Stimulated activated CD4-positive, alpha-beta T cell treated with anti-CD3 and anti-CD28 coated beads, Interleukin-15, amount 100 ng/mL, for 48 hours (primary cell): ENCODE results near the gene TEP1.
"Not testable (repeated sequence)": the region's sequence is repeated elsewhere in the genome, so short reads cannot be mapped to it uniquely, and the experiment has no call there.

ENCODE experiments used
- DNase-seq, 2 donors: peaks; one replicate each; pipeline ENCODE4 v3.0.0-alpha.2; 2020; ENCODE audit warnings: low read depth in 2 of 2

The TEP1 gene

GRCh38 chr14:20412876-20413743 is at the start of gene TEP1:
Gene TEP1, minus strand, starts transcription at chr14:20413501. Its CDS starts 5,062 bp downstream, at chr14:20408439.
- peak; percentile 48 to 65 for DNase-seq

- DNase-seq = peak; percentile 95 to 98
These were observed 48.2 kb upstream of the TEP1 start, which contains the start of gene PIP4P1 for GRCh38 chr14:20461225-20462141. Gene PIP4P1, minus strand, starts transcription at chr14:20461434. Its CDS starts 109 bp downstream, at chr14:20461325.

DNA sequence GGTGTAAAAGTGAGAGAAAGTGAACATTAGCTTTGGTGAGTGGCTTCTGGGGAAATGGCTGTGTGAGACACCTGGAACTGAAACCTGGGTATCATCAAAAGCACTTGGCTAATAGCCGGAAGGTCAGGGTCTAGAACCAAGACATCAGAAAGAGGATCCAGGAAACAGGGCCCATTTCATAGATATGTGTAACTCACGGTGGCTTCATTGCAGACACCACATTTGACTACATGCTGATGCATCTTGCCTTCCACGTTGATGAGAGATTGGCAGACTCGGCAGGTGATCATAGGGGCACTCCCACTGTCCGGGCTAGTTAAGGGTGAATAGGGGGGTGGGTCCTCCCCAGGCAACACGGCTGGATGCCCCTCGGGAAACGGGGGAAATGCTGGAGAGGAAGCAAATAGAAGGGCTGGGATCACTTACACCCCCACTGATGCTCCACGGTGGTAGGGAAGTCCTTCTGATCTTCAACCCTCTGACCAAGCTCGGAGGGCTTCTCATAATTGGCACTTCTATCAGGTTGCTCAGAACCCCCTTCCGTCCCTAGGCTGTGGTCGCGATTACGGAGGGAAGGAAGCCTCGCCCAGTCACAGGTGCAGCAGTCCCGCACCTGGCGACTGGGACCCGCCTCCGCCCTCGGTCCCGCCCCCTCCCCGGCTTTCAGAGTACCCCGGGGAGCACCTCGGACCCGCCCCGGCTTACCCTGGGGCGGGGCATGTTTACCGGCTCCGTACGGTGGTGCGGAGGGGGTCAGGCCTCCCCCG is 47.3 kb upstream of the TEP1 start:
- DNase-seq = peak in 1 of 2 donors; percentile 38

- DNase-seq = no peak
These were observed 44.9 kb upstream of the TEP1 start for GRCh38 chr14:20458031-20458789.

DNA sequence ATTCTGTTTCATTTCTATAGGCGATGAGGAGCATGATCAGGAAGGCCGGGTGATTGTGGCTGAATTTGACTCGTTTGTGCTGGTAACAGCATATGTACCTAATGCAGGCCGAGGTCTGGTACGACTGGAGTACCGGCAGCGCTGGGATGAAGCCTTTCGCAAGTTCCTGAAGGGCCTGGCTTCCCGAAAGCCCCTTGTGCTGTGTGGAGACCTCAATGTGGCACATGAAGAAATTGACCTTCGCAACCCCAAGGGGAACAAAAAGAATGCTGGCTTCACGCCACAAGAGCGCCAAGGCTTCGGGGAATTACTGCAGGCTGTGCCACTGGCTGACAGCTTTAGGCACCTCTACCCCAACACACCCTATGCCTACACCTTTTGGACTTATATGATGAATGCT is 43.7 kb upstream of the TEP1 start:
- no peak for DNase-seq

GRCh38 chr14:20455355-20456300 is 42.3 kb upstream of the TEP1 start:
- DNase-seq = peak in 1 of 2 donors; percentile 65

- peak; percentile 97 to 98 for DNase-seq
These were observed 41.4 kb upstream of the TEP1 start, which contains the start of the genes APEX1 and OSGEP for GRCh38 chr14:20454516-20455354. Gene APEX1, plus strand, starts transcription at chr14:20455226. Its CDS starts 420 bp downstream, at chr14:20455646. Gene OSGEP, minus strand, starts transcription at chr14:20454812. Its CDS starts 129 bp downstream, at chr14:20454683.

GRCh38 chr14:20452831-20453230 is 39.5 kb upstream of the TEP1 start:
- not testable (repeated sequence) for DNase-seq

DNA sequence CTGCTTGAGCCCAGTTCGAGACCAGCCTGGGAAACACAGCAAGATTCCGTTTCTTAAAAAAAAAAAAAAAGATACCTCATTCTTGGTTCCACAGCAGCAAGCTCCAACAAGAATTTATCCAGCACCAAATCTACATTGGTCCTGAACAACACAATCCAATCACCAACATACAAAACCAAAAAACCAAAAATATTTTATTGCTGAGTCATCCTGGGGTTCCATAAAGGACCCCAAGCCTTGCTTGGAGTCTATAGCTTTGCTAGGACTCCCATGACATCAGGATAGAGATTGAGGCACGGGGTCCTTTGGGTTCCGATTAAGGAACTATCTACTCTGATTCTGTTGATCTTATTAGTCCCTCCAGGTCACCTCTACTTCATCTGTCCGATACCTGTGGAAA is 33.6 kb upstream of the TEP1 start:
- DNase-seq = no peak

DNA sequence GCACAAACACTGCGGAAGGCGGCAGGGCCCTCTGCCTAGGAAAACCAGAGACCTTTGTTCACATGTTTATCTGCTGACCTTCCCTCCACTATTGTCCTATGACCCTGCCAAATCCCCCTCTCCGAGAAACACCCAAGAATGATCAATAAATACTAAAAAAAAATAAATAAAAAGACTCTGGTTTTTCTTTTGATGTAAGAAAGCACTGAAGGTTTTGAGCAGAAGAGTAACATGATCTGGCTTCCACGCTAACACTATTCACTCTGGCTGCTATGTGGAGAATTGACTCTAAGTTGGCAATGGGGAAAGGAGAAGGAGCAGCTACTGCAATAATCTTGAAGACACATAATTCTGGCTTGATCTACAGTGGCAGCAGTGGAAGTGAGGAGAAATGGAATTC is 30.3 kb upstream of the TEP1 start:
- DNase-seq = not testable (repeated sequence)

GRCh38 chr14:20441461-20441860 is 28.2 kb upstream of the TEP1 start:
- DNase-seq = no peak

- no peak for DNase-seq
These were observed 27.6 kb upstream of the TEP1 start for GRCh38 chr14:20440882-20441281.

GRCh38 chr14:20440465-20440864 is 27.2 kb upstream of the TEP1 start:
- no peak for DNase-seq

DNA sequence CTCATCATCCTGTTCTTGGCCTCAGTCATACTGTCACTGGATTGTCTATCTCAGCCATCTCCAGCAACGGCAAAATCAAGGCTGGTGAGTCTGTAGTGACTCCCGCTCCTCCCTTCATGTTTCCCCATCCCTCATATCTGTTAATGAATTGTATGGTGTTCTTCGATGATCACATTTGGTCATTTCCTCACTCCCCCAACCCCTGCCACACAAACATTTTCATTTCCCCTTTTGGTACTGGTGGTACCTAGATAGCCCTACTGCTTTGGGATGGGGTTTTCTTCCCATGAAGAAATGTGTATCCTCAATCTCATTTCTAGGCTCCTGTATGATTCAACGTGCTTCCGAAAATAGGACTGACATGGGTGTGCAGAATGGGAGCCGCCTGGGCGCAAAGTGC is 25.4 kb upstream of the TEP1 start:
- DNase-seq = no peak

DNA sequence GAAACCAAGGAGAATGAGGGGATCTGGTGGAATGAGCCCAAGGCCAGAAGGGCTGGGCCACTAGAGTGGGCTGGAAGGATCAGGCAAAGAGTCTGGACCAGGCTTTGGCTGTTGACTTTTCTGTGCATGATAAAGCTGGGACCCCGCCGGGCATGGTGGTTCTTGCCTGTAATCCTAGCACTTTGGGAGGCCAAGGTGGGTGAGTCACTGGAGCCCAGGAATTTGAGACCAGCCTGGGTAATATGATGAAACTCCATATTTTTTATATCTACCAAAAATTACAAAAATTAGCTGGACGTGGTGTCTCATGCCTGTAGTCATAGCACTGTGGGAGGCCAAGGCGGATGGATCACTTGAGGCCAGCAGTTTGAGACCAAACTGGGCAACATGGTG is 23.1 kb upstream of the TEP1 start:
- no peak for DNase-seq

DNA sequence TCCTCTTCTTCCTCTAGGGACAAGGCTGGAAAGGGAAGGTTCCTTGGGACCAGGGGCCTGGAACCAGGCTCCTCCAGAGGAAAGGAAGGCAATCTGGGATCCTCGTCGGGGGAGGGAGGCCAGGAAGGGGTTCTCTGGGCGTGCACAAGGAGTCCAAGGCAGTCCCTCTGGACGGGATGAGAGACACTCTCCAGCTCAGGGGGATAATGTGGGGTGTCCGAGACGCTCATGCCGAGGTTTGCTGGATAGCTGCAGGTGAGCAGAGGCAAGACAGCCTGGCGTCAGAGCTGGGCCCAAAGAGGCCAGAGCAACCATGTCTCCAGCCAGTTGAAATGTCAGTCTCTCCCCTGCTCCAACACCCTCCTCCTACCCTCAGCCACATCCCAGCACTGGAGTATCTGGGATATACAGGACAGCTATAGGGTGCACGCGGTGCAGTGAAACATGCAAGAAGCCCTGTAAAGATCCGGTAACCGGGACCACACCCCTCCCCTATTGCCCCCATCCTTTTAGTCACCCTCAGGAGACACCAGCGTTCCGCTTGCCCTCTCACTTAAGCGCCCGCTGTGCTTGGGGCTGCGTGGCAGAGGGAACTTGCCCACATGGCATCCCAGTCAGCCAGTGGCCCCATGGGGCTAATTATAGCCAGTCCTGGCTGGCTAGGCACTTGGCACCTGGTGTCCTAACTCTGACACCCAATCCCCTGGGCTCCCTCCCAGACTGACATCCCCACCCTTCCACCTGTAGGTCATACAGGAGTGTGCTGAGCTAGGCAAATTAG is 22.5 kb upstream of the TEP1 start, which contains the start of gene KLHL33:
Gene KLHL33, minus strand, starts transcription at position 585 of the 781 bp plus-strand sequence. Its CDS starts 355 bp downstream, at position 230.
- DNase-seq = no peak

- no peak for DNase-seq
These were observed 21.6 kb upstream of the TEP1 start for GRCh38 chr14:20434701-20435581.
